HEK293T (cell line): ENCODE data around the gene ELL2.

Experiments
- ARNT ChIP-seq: fragments of 450-650 bp; IDR thresholded peaks from 2 replicates; pipeline ENCODE4 v1.6.1; 2017; ENCODE audit warnings: mild to moderate bottlenecking
- BHLHE40 ChIP-seq: fragments of 450-650 bp; IDR thresholded peaks from 2 replicates; pipeline ENCODE4 v1.6.1; 2016; ENCODE audit warnings: mild to moderate bottlenecking, moderate library complexity, borderline replicate concordance
- ELF4 ChIP-seq: fragments of 450-650 bp; IDR thresholded peaks from 2 replicates; pipeline ENCODE4 v1.6.1; 2017; ENCODE audit warnings: antibody characterized with exemption
- FOXA1 ChIP-seq: fragments of 450-650 bp; IDR thresholded peaks from 2 replicates; pipeline ENCODE4 v1.6.1; 2016; ENCODE audit warnings: mild to moderate bottlenecking
- HDGF ChIP-seq: fragments of 450-650 bp; IDR thresholded peaks from 2 replicates; pipeline ENCODE4 v1.6.1; 2017; ENCODE audit warnings: antibody characterized with exemption, borderline replicate concordance
- L3MBTL2 ChIP-seq: fragments of 450-650 bp; conservative IDR thresholded peaks from 2 replicates; pipeline ENCODE4 v1.6.1; 2016; ENCODE audit warnings: mild to moderate bottlenecking
- SP1 ChIP-seq: fragments of 450-650 bp; IDR thresholded peaks from 2 replicates; pipeline ENCODE4 v1.6.1; 2017
- SUZ12 ChIP-seq: fragments of 450-650 bp; IDR thresholded peaks from 2 replicates; pipeline ENCODE4 v1.6.1; 2016; ENCODE audit warnings: mild to moderate bottlenecking

DNA sequence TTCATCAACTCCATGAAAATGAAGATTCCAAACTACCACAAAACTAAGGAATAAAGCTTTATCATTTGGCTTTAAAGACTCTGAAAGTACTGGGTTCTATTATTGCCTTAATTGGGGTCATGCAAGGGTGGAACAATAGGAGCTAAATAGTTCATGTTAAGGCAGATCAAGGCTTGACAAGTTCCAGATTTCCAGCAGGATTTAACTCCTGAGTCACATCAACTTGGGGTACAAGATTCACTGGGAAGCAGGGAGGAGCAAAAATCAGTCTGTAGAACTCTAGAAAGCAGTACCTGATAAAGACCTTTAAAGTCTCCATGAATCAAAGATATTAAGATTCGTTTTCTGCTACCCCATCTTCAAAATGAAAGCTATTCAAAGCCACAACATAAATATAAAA is 97.2 kb downstream of the ELL2 start:
- TF ChIP-seq L3MBTL2 (no peak), BHLHE40 (no peak), ELF4 (no peak), ARNT (no peak), SUZ12 (no peak), FOXA1 (no peak), SP1 (no peak), HDGF (no peak)
